ENCODE measurements around the gene FGGY.

Gene FGGY

GRCh38 chr1:59266180-59266926 lies 30.5 kb upstream of the FGGY start:
- H3K27ac ChIP-seq (ENCODE audit: low read length): no peak overlapping the region
- no peaks in the 10 kb centered on the region for H3K27me3 ChIP-seq (ENCODE audit: control insufficient read depth in 1 of 2, insufficient read depth in 2 of 2, low read length in 2 of 2)

GRCh38 chr1:59266927-59267293 lies 30.0 kb upstream of the FGGY start:
- H3K4me1 ChIP-seq (ENCODE audit: control insufficient read depth, insufficient read depth, low read length): no peaks in the 10 kb centered on the region
- H3K9ac ChIP-seq (ENCODE audit: low read length in 2 of 2): no peak overlapping the region
- no peak overlapping the region for H3K4me3 ChIP-seq (ENCODE audit: low read length in 2 of 2)
- H3K36me3 ChIP-seq (ENCODE audit: control insufficient read depth in 2 of 2, insufficient read depth in 2 of 2, low read length in 2 of 2): no peaks in the 10 kb centered on the region
- H3K27ac ChIP-seq (ENCODE audit: low read length): no peak overlapping the region
- H3K27me3 ChIP-seq (ENCODE audit: control insufficient read depth in 1 of 2, insufficient read depth in 2 of 2, low read length in 2 of 2): no peaks in the 10 kb centered on the region
- H3K9me3 ChIP-seq (ENCODE audit: control insufficient read depth in 2 of 2, low read length in 2 of 2): no peaks in the 10 kb centered on the region

More at GRCh38 chr1:59266180-59266926, 30.5 kb upstream of the FGGY start:
- Histone ChIP-seq H3K4me1 (ENCODE audit: control insufficient read depth, insufficient read depth, low read length) (no peaks in the 10 kb centered on the region), H3K36me3 (ENCODE audit: control insufficient read depth in 2 of 2, insufficient read depth in 2 of 2, low read length in 2 of 2) (no peaks in the 10 kb centered on the region), H3K9ac (ENCODE audit: low read length in 2 of 2) (no peak overlapping the region), H3K9me3 (ENCODE audit: control insufficient read depth in 2 of 2, low read length in 2 of 2) (no peaks in the 10 kb centered on the region), H3K4me3 (ENCODE audit: low read length in 2 of 2) (no peak overlapping the region)

GRCh38 chr1:59268406-59268805 lies 28.5 kb upstream of the FGGY start:
- H3K27me3 ChIP-seq (ENCODE audit: control insufficient read depth in 1 of 2, insufficient read depth in 2 of 2, low read length in 2 of 2): no peaks in the 10 kb centered on the region
- H3K9me3 ChIP-seq (ENCODE audit: control insufficient read depth in 2 of 2, low read length in 2 of 2): no peaks in the 10 kb centered on the region
- no peak overlapping the region for H3K9ac ChIP-seq (ENCODE audit: low read length in 2 of 2)

GRCh38 chr1:59271561-59272260 lies 25.2 kb upstream of the FGGY start:
- Histone ChIP-seq H3K27ac (ENCODE audit: low read length) (no peak overlapping the region), H3K27me3 (ENCODE audit: control insufficient read depth in 1 of 2, insufficient read depth in 2 of 2, low read length in 2 of 2) (no peaks in the 10 kb centered on the region), H3K4me1 (ENCODE audit: control insufficient read depth, insufficient read depth, low read length) (no peaks in the 10 kb centered on the region), H3K9ac (ENCODE audit: low read length in 2 of 2) (no peak overlapping the region), H3K36me3 (ENCODE audit: control insufficient read depth in 2 of 2, insufficient read depth in 2 of 2, low read length in 2 of 2) (no peaks in the 10 kb centered on the region), H3K9me3 (ENCODE audit: control insufficient read depth in 2 of 2, low read length in 2 of 2) (no peaks in the 10 kb centered on the region), H3K4me3 (ENCODE audit: low read length in 2 of 2) (no peak overlapping the region)

More at GRCh38 chr1:59268406-59268805, 28.5 kb upstream of the FGGY start:
- Histone ChIP-seq H3K36me3 (ENCODE audit: control insufficient read depth in 2 of 2, insufficient read depth in 2 of 2, low read length in 2 of 2) (no peaks in the 10 kb centered on the region), H3K4me3 (ENCODE audit: low read length in 2 of 2) (no peak overlapping the region), H3K27ac (ENCODE audit: low read length) (no peak overlapping the region), H3K4me1 (ENCODE audit: control insufficient read depth, insufficient read depth, low read length) (no peaks in the 10 kb centered on the region)

- no peaks in the 10 kb centered on the region for H3K9me3 ChIP-seq (ENCODE audit: control insufficient read depth in 2 of 2, low read length in 2 of 2)
- H3K4me3 ChIP-seq (ENCODE audit: low read length in 2 of 2): no peak overlapping the region
- H3K4me1 ChIP-seq (ENCODE audit: control insufficient read depth, insufficient read depth, low read length): no peaks in the 10 kb centered on the region
- no peaks in the 10 kb centered on the region for H3K27me3 ChIP-seq (ENCODE audit: control insufficient read depth in 1 of 2, insufficient read depth in 2 of 2, low read length in 2 of 2)
- H3K9ac ChIP-seq (ENCODE audit: low read length in 2 of 2): no peak overlapping the region
- no peaks in the 10 kb centered on the region for H3K36me3 ChIP-seq (ENCODE audit: control insufficient read depth in 2 of 2, insufficient read depth in 2 of 2, low read length in 2 of 2)
- no peak overlapping the region for H3K27ac ChIP-seq (ENCODE audit: low read length)
These were observed 24.4 kb upstream of the FGGY start for GRCh38 chr1:59272507-59272906.

- Histone ChIP-seq H3K27ac (ENCODE audit: low read length) (no peak overlapping the region), H3K9me3 (ENCODE audit: control insufficient read depth in 2 of 2, low read length in 2 of 2) (no peaks in the 10 kb centered on the region), H3K27me3 (ENCODE audit: control insufficient read depth in 1 of 2, insufficient read depth in 2 of 2, low read length in 2 of 2) (no peaks in the 10 kb centered on the region), H3K4me1 (ENCODE audit: control insufficient read depth, insufficient read depth, low read length) (no peaks in the 10 kb centered on the region), H3K4me3 (ENCODE audit: low read length in 2 of 2) (no peak overlapping the region), H3K9ac (ENCODE audit: low read length in 2 of 2) (no peak overlapping the region), H3K36me3 (ENCODE audit: control insufficient read depth in 2 of 2, insufficient read depth in 2 of 2, low read length in 2 of 2) (no peaks in the 10 kb centered on the region)
These were observed 20.4 kb upstream of the FGGY start for GRCh38 chr1:59276439-59276851.

- Histone ChIP-seq H3K27ac (ENCODE audit: low read length) (no peak overlapping the region), H3K4me1 (ENCODE audit: control insufficient read depth, insufficient read depth, low read length) (no peaks in the 10 kb centered on the region), H3K27me3 (ENCODE audit: control insufficient read depth in 1 of 2, insufficient read depth in 2 of 2, low read length in 2 of 2) (no peaks in the 10 kb centered on the region), H3K4me3 (ENCODE audit: low read length in 2 of 2) (no peak overlapping the region), H3K9ac (ENCODE audit: low read length in 2 of 2) (no peak overlapping the region), H3K9me3 (ENCODE audit: control insufficient read depth in 2 of 2, low read length in 2 of 2) (no peaks in the 10 kb centered on the region), H3K36me3 (ENCODE audit: control insufficient read depth in 2 of 2, insufficient read depth in 2 of 2, low read length in 2 of 2) (no peaks in the 10 kb centered on the region)
These were observed 18.0 kb upstream of the FGGY start for GRCh38 chr1:59278780-59279354.

- Histone ChIP-seq H3K27ac (ENCODE audit: low read length) (no peak overlapping the region), H3K27me3 (ENCODE audit: control insufficient read depth in 1 of 2, insufficient read depth in 2 of 2, low read length in 2 of 2) (no peaks in the 10 kb centered on the region), H3K9ac (ENCODE audit: low read length in 2 of 2) (no peak overlapping the region), H3K36me3 (ENCODE audit: control insufficient read depth in 2 of 2, insufficient read depth in 2 of 2, low read length in 2 of 2) (no peaks in the 10 kb centered on the region), H3K9me3 (ENCODE audit: control insufficient read depth in 2 of 2, low read length in 2 of 2) (no peaks in the 10 kb centered on the region), H3K4me1 (ENCODE audit: control insufficient read depth, insufficient read depth, low read length) (no peaks in the 10 kb centered on the region), H3K4me3 (ENCODE audit: low read length in 2 of 2) (no peak overlapping the region)
These were observed 17.2 kb upstream of the FGGY start for GRCh38 chr1:59279645-59280044.

GRCh38 chr1:59282951-59283350 lies 13.9 kb upstream of the FGGY start:
- Histone ChIP-seq H3K4me1 (ENCODE audit: control insufficient read depth, insufficient read depth, low read length) (no peaks in the 10 kb centered on the region), H3K27me3 (ENCODE audit: control insufficient read depth in 1 of 2, insufficient read depth in 2 of 2, low read length in 2 of 2) (no peaks in the 10 kb centered on the region), H3K36me3 (ENCODE audit: control insufficient read depth in 2 of 2, insufficient read depth in 2 of 2, low read length in 2 of 2) (no peaks in the 10 kb centered on the region), H3K9me3 (ENCODE audit: control insufficient read depth in 2 of 2, low read length in 2 of 2) (no peaks in the 10 kb centered on the region), H3K9ac (ENCODE audit: low read length in 2 of 2) (no peak overlapping the region), H3K4me3 (ENCODE audit: low read length in 2 of 2) (no peak overlapping the region), H3K27ac (ENCODE audit: low read length) (no peak overlapping the region)

- Histone ChIP-seq H3K27ac (ENCODE audit: low read length) (no peak overlapping the region), H3K4me1 (ENCODE audit: control insufficient read depth, insufficient read depth, low read length) (no peaks in the 10 kb centered on the region), H3K27me3 (ENCODE audit: control insufficient read depth in 1 of 2, insufficient read depth in 2 of 2, low read length in 2 of 2) (no peaks in the 10 kb centered on the region), H3K9ac (ENCODE audit: low read length in 2 of 2) (no peak overlapping the region), H3K36me3 (ENCODE audit: control insufficient read depth in 2 of 2, insufficient read depth in 2 of 2, low read length in 2 of 2) (no peaks in the 10 kb centered on the region), H3K9me3 (ENCODE audit: control insufficient read depth in 2 of 2, low read length in 2 of 2) (no peaks in the 10 kb centered on the region), H3K4me3 (ENCODE audit: low read length in 2 of 2) (no peak overlapping the region)
These were observed 11.2 kb upstream of the FGGY start for GRCh38 chr1:59285691-59286090.

- H3K9ac ChIP-seq (ENCODE audit: low read length in 2 of 2): no peak overlapping the region
- no peaks in the 10 kb centered on the region for H3K4me1 ChIP-seq (ENCODE audit: control insufficient read depth, insufficient read depth, low read length)
- no peaks in the 10 kb centered on the region for H3K9me3 ChIP-seq (ENCODE audit: control insufficient read depth in 2 of 2, low read length in 2 of 2)
- H3K36me3 ChIP-seq (ENCODE audit: control insufficient read depth in 2 of 2, insufficient read depth in 2 of 2, low read length in 2 of 2): no peaks in the 10 kb centered on the region
- no peak overlapping the region for H3K27ac ChIP-seq (ENCODE audit: low read length)
- H3K27me3 ChIP-seq (ENCODE audit: control insufficient read depth in 1 of 2, insufficient read depth in 2 of 2, low read length in 2 of 2): no peaks in the 10 kb centered on the region
- H3K4me3 ChIP-seq (ENCODE audit: low read length in 2 of 2): no peak overlapping the region
These were observed 8.8 kb upstream of the FGGY start for GRCh38 chr1:59288046-59288445.
